Middle frontal gyrus (tissue), 1 donor: ENCODE measurements around the gene TBL1X.

Experiments used
- DNase-seq: peaks from one replicate; pipeline ENCODE4 v3.0.0-alpha.2; 2015; ENCODE audit warnings: low spot score; ENCODE audit errors: extremely low spot score

TBL1X gene

DNA sequence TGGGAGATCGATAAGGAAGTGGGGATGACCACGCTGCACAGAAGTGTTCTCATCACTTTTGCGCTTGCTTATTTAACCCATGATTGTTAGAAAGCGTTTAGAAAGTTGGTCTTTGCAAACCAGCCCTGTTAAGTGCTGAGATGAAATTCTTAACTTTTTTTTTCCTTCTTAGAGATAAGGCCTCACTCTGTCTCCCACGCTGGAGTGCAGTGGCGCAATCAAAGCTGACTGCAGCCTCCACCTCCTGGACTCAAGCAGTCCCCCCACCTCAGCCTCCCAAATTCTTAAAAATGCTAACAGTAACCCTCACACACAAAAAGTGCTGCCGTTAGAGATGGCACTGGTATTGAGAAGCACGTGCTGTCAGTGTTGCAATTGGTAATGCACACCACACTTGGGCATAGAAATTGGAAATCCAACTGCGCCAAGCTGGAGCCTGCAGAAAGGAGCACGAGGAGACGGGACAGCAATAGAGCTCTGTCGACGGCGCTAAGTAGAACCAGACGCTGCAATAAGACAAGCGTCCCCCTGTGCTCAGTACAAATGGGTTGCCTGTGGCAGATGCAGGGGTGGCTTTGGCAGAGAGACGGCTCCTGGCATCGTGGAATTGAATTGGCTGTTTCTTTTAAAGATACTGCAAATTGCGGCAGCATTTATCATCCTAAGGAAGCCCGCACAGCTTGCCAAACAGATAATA lies 113.4 kb downstream of the TBL1X start:
- DNase-seq, result no peak

DNA sequence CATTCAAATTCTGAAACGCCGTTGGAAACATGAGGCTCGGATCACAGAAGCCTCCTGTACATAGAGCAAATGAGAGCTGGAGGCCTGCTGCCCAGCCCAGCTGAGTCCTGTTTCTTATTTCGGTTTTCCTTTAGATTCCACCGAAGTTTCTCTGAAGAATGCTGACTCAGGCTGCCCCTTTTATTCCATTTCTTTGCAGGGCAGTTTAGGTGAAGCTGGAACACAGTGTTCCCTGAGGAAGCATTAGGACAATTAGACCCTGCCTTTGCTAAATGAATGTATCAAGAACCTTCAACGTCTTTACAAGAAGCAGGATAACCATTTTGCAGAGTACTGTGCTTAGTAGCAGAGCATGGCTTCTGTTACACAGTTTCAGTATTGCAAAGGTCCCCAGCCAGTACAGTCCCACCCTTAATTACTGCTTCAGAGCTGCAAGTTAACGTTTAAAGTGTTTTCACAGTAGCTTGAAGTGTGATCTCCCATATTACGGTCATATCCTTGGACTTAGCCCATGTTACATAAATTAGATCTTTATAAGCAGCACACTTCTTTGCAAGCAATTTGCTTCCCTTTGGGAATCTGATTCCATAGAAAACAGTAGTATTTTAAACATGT lies 117.0 kb downstream of the TBL1X start:
- no peak for DNase-seq

- DNase-seq, result no peak
Measured at GRCh38 chrX:9582956-9583355, 118.1 kb downstream of the TBL1X start.

GRCh38 chrX:9586992-9587392 lies 122.1 kb downstream of the TBL1X start:
- DNase-seq, result no peak

- DNase-seq, result no peak
Measured at GRCh38 chrX:9587642-9588041, 122.8 kb downstream of the TBL1X start.

DNA sequence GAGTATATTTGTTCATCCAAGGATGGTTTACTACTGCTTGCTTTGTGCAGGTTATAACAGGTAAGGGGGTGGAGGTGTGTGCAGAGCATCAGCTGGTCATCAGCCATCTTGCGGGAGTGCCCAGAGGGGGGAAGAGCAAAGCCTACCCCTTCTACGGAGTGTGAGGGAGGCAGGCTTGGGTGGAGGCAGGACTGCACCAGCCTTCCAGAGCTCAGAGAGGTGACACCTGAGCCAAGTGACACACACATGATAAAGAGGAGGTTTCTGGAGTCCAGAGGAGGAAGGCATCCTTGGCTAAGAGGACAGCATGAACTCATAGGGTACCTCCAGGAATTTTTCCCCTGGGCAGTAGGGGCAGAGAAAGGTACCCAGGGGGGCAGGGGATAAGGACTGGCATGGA lies 126.6 kb downstream of the TBL1X start:
- DNase-seq, result no peak

DNA sequence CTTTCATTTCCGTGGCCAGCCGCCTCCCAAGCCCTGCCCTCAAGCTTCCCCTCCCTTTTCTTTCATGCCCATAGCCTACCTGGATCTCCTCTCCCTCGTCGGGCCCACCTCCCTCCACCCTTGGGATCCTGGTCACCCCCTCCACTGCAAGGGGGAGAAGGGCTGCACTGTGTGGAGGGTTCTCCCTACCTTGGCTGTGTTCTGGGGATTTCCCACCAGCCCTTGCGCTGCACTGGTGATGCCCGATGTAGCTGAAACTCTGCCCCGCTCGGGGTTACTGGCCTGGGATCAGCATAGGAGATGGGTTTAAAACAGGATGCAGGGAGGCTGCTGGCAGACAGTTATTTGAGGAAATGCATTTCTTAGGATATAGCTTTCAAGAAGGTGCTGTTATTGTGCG lies 128.9 kb downstream of the TBL1X start:
- DNase-seq, result no peak

DNA sequence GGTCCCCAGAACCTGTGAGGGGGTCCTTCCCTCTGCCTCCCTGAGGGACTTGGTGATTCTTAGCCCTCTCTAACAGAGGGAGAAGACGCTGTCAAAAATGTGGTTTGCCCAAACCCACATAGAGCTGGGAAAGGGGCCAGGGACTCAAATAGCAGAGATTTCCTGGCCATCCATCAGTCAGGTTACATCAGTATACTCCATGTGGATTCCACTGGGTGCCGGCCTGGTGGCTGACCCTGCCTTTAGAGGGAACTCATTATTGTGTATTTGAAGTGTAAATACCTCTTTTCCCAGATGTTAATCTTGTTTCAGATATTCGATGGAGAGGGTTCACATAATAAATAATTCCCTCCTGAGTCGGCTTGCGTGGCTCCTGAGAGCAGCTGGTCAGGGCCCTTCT lies 130.3 kb downstream of the TBL1X start:
- DNase-seq, result no peak

DNA sequence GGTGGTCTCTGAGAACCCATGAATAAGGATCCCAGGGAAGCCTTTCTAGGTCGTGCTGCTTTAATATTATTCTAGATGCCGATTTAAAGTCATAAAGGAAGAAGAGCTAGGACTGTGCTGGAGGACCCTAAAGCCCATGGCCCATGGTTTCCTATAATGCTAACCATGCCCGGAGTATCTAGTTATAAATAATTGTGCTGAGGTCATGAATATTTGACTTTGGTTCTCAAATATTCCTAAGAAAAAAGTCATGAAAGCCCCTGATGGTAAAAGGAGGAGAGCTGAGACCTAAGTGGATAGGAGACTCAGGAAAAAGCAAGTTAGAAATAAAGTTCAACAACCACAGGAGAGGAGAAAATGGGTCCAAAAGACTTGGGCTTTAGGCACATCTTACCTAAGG lies 132.0 kb downstream of the TBL1X start:
- DNase-seq, result no peak

- no peak for DNase-seq
Measured at GRCh38 chrX:9597361-9598035, 132.6 kb downstream of the TBL1X start.

- no peak for DNase-seq
Measured at GRCh38 chrX:9598344-9598743, 133.5 kb downstream of the TBL1X start.

DNA sequence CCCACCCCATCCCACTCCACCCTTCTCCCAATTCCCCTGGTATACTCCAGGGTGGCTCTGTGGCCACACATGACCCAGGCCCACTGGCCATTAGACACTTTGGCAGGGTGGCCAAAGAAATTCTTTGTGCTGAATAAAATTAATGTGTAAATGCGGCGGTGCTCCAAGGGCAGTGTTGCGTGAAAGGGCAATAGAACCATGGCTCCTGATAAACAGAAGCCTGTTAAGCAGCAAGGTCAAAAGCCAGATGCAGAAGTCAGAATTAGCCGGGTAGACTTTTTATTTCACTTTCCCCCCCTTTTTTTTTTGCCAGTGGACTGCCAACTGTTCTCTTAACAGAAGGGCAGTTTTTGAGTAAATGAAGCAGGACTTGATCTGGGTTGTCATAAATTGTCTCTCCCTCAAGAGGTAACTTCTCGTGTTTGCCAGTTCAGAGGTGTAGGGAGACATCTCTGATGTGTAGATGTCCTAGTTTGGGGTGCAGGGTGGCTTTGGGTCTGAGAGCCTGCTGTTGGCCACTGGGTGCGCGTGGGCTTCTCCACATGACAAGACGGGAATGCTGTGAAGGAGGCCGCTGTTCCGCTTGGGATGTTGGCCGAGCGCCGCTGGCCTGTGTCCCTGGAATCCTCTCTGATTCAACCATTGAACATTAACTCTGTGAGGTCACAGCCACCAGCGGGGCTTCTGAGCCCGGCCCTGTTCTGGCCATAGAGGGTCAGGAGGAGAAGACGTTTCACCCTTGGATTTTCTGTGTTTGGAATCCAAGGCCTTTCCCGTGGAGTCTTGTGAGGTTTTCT lies 139.5 kb downstream of the TBL1X start:
- DNase-seq, result no peak

GRCh38 chrX:9604908-9605306 lies 140.0 kb downstream of the TBL1X start:
- DNase-seq, result no peak

- DNase-seq, result no peak
Measured at GRCh38 chrX:9605484-9605883, 140.6 kb downstream of the TBL1X start.

DNA sequence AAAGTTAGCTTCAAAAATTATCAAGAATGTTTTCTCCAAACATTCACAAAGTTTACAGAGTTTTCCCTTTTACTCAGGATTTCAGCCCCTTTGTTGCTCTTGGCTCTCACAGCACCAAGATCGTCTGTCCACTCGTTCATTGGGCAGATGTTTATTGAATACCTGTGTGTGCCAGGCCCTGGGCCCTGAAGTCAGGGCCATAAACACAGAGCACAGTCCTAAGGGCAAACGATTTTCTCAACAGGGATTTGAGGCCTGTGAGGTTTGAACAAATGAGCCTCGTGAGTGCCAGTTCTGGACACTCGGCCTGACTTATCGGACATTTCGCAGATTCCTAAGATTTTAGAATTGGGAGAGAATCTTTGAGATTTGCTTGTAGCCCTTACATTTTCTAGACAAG lies 142.1 kb downstream of the TBL1X start:
- DNase-seq, result no peak

- DNase-seq, result no peak
Measured at GRCh38 chrX:9609499-9609898, 144.6 kb downstream of the TBL1X start.

DNA sequence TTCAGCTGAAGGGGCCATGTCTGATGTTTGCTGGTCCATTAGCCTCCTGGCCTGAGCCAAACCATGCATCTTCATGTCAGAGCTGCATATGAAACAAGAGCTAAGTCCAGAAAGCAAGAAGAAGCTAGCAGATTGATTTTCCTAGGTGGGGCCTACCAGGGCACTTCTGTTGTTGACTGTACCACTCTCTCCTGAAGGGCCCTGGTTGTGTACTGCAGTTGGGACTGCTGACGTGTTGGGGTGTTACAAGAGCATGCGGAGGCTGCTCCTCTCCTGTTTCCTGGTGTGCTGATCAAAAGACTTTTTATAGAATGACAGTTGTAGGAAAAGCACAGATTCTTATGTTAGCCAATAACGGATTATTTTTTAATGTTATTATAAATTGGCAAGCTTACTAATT lies 145.1 kb downstream of the TBL1X start:
- DNase-seq, result no peak

DNA sequence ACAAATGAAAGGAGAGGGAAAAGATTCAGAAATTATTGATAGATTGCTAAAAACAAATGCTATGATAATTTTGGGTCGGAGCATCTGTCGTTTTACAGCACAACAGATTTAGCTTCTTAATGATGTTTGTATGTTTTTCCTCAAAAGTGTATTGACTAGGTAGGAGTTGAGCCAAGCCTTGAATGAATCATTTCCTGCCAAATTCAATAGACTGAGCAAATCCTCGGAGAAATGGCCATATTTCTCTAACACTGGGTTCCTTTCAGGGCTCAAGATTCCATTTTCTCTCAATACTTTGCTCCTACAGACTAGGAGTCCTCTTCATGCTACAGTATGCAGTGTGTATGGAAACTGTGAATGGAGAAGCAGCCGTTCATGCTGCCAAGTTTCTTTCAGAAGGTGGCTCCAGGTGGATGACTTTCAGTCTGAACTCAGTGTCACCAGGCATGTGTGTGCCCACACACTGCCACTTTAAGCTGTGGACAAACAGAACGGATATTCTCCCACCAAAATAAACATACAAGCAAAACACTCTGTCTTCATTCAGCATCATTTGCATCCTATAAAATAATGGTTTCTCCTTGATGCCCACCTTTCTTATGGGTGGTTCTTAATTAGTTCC lies 146.0 kb downstream of the TBL1X start:
- no peak for DNase-seq

GRCh38 chrX:9611436-9612145 lies 146.7 kb downstream of the TBL1X start:
- no peak for DNase-seq

GRCh38 chrX:9612146-9612505 lies 147.3 kb downstream of the TBL1X start:
- no peak for DNase-seq

- no peak for DNase-seq
Measured at GRCh38 chrX:9614016-9614415, 149.2 kb downstream of the TBL1X start.
